ENCODE results near the gene CANT1.

DNA sequence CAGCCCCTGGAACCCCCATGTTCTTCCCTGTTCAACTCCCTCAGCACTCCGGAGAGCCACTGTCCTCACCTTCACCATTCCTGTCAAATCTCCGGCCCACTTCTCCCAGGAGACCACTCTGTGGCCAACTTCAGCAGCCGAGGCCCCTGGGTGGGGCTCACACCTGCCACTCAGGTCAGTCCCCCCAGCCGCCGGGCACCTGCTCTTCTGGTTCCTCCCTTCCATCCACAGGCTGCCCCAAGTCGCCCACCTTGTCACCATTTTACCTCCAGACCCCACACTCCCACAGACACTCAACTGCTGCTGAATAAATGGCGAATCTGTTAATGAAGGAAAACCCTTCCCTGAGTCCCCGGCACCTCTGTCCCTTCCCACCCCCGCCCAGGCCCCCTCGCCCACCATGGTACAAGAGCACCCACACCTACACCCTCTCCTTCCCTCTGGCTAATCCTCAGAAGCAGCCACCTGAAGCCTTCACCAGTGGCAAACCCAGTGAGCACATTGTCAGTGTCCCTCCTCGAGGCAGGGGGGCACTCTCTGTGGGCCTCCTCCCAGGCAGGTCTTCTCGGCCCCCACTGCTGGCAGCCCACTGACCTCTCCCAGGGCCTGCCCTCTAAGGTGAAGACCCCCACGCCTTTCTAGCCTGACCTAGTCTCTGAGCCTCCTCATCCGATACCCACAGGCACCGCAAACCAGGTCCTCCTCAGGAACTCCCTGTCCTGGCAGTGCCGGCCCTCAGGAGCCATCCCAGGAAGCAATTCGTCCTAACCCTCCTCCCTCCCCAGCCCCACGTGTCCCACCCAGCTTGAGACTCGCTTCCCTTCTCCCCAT lies 8.2 kb downstream of the CANT1 start:
- TF ChIP-seq, protein P1, sequence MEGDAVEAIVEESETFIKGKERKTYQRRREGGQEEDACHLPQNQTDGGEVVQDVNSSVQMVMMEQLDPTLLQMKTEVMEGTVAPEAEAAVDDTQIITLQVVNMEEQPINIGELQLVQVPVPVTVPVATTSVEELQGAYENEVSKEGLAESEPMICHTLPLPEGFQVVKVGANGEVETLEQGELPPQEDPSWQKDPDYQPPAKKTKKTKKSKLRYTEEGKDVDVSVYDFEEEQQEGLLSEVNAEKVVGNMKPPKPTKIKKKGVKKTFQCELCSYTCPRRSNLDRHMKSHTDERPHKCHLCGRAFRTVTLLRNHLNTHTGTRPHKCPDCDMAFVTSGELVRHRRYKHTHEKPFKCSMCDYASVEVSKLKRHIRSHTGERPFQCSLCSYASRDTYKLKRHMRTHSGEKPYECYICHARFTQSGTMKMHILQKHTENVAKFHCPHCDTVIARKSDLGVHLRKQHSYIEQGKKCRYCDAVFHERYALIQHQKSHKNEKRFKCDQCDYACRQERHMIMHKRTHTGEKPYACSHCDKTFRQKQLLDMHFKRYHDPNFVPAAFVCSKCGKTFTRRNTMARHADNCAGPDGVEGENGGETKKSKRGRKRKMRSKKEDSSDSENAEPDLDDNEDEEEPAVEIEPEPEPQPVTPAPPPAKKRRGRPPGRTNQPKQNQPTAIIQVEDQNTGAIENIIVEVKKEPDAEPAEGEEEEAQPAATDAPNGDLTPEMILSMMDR (IDR thresholded peaks at IDR 0.05): no peak
- no peak for TF ChIP-seq POLR2A (IDR thresholded peaks at IDR 0.05)
